ENCODE results near the gene SYNPO.

SYNPO gene

GRCh38 chr5:150689120-150689519 lies 48.7 kb downstream of the SYNPO start:
- TF ChIP-seq CTCF (conservative IDR thresholded peaks at IDR 0.05; ENCODE audit: control insufficient read depth, insufficient read depth, low read depth, low read length), result no peak
- H3K4me3 ChIP-seq (ENCODE audit: control insufficient read depth, low read depth, low read length), result no peak overlapping the region
- DNase-seq (ENCODE audit: low read depth), result no peak

- TF ChIP-seq CTCF (conservative IDR thresholded peaks at IDR 0.05; ENCODE audit: control insufficient read depth, insufficient read depth, low read depth, low read length), result no peak
- DNase-seq (ENCODE audit: low read depth), result no peak
- no peak overlapping the region for H3K4me3 ChIP-seq (ENCODE audit: control insufficient read depth, low read depth, low read length)
These were observed 50.3 kb downstream of the SYNPO start for GRCh38 chr5:150690760-150691159.

GRCh38 chr5:150692276-150692675 lies 51.8 kb downstream of the SYNPO start:
- no peak overlapping the region for H3K4me3 ChIP-seq (ENCODE audit: control insufficient read depth, low read depth, low read length)
- DNase-seq (ENCODE audit: low read depth), result no peak
- TF ChIP-seq CTCF (conservative IDR thresholded peaks at IDR 0.05; ENCODE audit: control insufficient read depth, insufficient read depth, low read depth, low read length), result no peak

DNA sequence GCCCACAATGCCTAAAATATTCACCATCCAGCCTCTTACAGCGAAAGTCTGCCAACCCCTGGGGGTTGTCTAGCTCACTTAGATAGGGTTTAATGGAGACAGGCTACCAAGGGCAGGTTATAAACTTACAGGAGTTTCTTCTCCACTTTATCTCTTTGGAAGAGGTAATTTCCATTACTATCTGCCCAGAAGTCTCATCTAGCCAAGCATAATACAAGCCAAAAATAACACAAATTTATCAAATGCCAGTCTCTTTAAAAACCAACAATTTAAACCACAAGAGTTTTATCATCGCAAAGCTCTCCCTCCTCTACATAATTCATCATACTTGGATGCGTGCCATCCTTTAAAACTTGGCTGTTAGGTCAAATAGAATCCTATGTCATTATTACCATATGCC lies 54.2 kb downstream of the SYNPO start:
- no peak overlapping the region for H3K4me3 ChIP-seq (ENCODE audit: control insufficient read depth, low read depth, low read length)
- peak; percentile 67 for DNase-seq (ENCODE audit: low read depth)
- TF ChIP-seq CTCF (conservative IDR thresholded peaks at IDR 0.05; ENCODE audit: control insufficient read depth, insufficient read depth, low read depth, low read length), result no peak

DNA sequence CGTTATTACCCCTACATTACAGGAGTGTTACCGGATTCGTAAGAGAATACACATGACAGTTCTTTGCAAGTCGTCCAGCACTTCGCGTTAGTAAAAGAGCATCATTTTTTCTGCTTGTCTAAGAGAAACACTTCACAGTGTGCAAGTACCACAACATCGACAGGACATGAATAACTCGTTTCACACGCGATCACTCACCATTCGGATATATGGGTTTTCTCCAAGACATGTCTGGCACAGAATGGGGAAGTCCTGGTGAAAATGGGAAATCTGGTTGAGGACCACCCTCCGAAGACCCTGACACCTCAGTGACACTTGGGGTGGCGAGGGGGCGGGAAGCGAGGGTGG lies 59.8 kb downstream of the SYNPO start:
- H3K4me3 ChIP-seq (ENCODE audit: control insufficient read depth, low read depth, low read length), result peak overlapping the region; percentile 98
- TF ChIP-seq CTCF (conservative IDR thresholded peaks at IDR 0.05; ENCODE audit: control insufficient read depth, insufficient read depth, low read depth, low read length), result no peak
- DNase-seq (ENCODE audit: low read depth), result no peak

DNA sequence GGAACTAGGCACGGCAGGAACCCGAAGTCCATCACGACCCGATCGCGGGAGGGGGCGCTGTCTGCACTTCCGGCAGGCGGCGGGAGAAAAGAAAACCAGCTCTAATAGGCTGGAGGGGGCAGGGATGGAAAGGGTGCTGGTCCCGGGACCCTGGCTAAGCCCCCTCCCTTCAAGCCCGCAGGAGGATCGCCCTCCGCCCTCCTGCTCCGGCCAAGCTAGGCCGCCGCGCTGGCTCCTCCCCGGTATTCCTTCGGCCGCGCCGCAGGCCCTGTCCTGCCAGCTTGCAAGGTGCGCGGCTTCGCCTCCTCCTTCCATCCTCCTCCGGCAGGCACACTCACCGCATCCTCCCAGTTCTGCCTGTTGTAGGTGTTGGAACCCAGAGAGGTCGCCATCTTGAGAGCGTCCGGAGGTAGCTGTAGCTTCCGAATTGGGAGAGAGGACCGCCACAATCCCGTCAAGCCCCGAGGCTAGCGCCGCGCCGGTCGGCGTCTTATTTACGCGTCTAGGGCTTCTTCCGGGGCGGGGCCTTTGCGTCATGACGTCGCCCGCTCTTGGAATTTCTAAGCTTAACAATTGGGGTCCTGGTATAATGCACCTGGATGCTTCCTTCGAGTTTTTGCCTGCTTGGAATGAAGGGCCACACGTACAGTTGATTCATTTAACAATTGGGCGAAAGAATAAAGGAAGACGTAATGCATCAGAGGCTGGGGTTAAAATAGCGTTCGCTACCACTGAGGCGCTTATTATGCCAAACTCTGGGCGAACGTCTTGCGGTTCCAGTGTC lies 60.3 kb downstream of the SYNPO start, which contains the start of gene RBM22:
TSS of gene RBM22 (minus strand) at position 469 of the 784 bp plus-strand sequence. CDS start at position 392, 77 bp downstream.
- H3K4me3 ChIP-seq (ENCODE audit: control insufficient read depth, low read depth, low read length), result peak within 1 kb of the TSS; percentile 98
- DNase-seq (ENCODE audit: low read depth), result peak; percentile 82
- peak; percentile 45 for TF ChIP-seq CTCF (conservative IDR thresholded peaks at IDR 0.05; ENCODE audit: control insufficient read depth, insufficient read depth, low read depth, low read length)

Measured in fibroblast of mammary gland (primary cell).